ENCODE data around the gene DYNLT2. TPM values are rescaled to one million over a fixed set of nuclear protein-coding genes. Genes with fewer than 3 reads are reported as not detected.

Gene DYNLT2
- total RNA-seq, 4 donors from 2014 or later = 3.9 to 6.0 (median 4.0) TPM

DNA sequence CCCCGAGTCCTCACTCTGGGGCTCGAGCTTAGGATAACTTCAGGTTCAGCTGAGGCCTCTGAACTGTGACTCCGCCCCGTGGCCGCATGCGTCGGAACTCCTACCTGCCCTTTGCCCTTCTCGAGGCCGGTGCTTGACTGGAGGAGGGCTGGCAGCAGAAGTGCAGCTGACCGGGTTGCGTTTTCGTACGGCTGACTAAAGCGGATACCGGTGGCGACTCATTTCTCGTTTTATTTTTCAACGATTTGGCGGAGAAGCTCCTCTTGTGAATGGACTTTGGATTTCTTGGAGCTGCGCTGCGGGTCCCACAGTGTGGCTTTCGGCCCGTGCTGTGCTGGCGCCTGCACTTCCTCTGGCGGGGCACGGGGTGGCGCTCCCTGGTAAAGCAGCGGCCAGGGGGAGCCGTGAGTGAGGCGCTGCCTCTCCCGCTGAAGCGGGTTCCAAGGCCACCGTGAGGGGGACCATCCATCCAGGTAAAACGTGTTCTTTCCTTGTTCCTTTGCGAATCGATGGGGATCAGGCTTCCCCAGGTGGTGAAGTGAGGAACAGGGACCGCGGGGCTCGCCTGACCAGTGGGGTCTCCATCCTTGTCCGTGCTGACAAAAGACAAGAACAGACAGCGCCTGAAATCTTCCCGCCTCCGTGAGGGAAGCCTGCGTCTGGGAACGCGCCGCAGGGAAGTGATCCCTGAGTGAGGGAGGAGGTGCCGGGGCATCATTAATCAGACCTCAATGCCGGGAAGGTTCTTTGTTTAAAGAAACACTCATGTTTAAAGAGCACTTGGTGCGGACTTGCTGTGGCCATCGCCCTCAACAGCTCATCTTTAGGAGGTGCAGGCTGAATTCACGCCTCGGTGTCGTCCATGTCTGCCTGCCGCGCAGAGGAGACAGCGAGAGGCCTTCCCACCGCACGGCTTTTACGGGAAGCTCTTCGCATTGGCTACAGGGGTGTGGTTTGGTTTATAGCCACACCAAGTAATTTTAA lies 38.9 kb upstream of the DYNLT2 start:
- H3K4me1 ChIP-seq = peaks cover 0 to 16% (median 2%) of the 10 kb centered on the region in 4 donors
- peak; percentile 56 to 88 (median 88) for DNase-seq
- no peaks in the 10 kb centered on the region for H3K27me3 ChIP-seq
- peak overlapping the region; percentile 47 to 81 (median 62) for H3K27ac ChIP-seq
- H3K4me3 ChIP-seq = peak overlapping the region; percentile 29 to 61 (median 52)
- no peaks in the 10 kb centered on the region for H3K36me3 ChIP-seq
- H3K9me3 ChIP-seq = no peaks in the 10 kb centered on the region
- no peak for TF ChIP-seq POLR2A (IDR thresholded peaks at IDR 0.05)
- TF ChIP-seq, protein P1, sequence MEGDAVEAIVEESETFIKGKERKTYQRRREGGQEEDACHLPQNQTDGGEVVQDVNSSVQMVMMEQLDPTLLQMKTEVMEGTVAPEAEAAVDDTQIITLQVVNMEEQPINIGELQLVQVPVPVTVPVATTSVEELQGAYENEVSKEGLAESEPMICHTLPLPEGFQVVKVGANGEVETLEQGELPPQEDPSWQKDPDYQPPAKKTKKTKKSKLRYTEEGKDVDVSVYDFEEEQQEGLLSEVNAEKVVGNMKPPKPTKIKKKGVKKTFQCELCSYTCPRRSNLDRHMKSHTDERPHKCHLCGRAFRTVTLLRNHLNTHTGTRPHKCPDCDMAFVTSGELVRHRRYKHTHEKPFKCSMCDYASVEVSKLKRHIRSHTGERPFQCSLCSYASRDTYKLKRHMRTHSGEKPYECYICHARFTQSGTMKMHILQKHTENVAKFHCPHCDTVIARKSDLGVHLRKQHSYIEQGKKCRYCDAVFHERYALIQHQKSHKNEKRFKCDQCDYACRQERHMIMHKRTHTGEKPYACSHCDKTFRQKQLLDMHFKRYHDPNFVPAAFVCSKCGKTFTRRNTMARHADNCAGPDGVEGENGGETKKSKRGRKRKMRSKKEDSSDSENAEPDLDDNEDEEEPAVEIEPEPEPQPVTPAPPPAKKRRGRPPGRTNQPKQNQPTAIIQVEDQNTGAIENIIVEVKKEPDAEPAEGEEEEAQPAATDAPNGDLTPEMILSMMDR (IDR thresholded peaks at IDR 0.05) = peak; percentile 85 to 99 (median 97)

- Histone ChIP-seq H3K27ac (peak overlapping the region in 1 of 4 donors; percentile 74), H3K9me3 (no peaks in the 10 kb centered on the region), H3K4me1 (peaks cover 0 to 16% (median 2%) of the 10 kb centered on the region in 4 donors), H3K4me3 (peak overlapping the region; percentile 29 to 61 (median 52)), H3K27me3 (no peaks in the 10 kb centered on the region), H3K36me3 (no peaks in the 10 kb centered on the region)
- TF ChIP-seq, protein P1 (IDR thresholded peaks at IDR 0.05) = no peak
- TF ChIP-seq POLR2A (IDR thresholded peaks at IDR 0.05) = no peak
- DNase-seq = peak in 1 of 3 donors; percentile 42
Measured at GRCh38 chr6:169789146-169789943, 38.0 kb upstream of the DYNLT2 start.

DNA sequence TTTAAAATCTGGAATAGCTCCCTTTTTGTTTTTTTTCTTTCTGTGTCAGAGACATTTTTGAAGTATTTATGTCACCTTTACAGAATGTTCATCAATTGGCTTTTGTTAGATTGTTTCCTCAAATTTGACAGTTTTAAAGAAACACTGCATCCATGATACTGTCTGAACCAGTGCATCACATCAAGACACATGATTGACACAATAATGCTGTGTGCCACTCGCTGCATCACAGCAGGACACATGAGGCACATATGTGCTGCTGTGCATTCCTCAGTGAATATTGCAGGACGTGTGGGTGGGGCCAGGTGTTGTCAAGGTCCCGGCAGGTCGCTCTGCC lies 37.4 kb upstream of the DYNLT2 start:
- Histone ChIP-seq H3K4me1 (peaks cover 0 to 16% (median 2%) of the 10 kb centered on the region in 4 donors), H3K27me3 (no peaks in the 10 kb centered on the region), H3K36me3 (no peaks in the 10 kb centered on the region), H3K27ac (no peak overlapping the region), H3K4me3 (no peak overlapping the region), H3K9me3 (no peaks in the 10 kb centered on the region)
- no peak for DNase-seq
- no peak for TF ChIP-seq POLR2A (IDR thresholded peaks at IDR 0.05)
- TF ChIP-seq, protein P1 (IDR thresholded peaks at IDR 0.05) = no peak

DNA sequence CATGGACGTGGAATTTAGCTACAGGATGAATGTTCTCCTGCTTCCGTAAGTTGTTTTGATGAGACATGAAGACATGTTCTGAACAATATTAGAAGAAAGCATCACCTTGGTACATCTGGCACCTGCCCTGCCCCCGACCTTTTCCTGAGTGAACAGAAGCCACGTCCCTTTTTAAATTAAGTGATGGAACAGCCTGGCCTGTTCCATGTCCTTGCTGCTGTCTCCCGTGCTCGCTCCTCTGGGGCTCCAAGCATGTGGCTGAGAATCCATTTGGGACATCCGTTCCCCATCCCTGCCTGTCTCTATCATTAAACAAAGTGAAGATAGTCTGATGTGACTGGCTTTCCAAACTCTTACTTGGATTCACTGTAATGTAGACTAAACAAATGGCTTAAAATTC lies 36.4 kb upstream of the DYNLT2 start:
- DNase-seq = peak in 2 of 3 donors; percentile 16 to 18
- no peak overlapping the region for H3K4me3 ChIP-seq
- TF ChIP-seq POLR2A (IDR thresholded peaks at IDR 0.05) = no peak
- TF ChIP-seq, protein P1 (IDR thresholded peaks at IDR 0.05) = no peak
- no peak overlapping the region for H3K27ac ChIP-seq
- H3K4me1 ChIP-seq = peaks cover 0 to 16% (median 2%) of the 10 kb centered on the region in 4 donors
- H3K36me3 ChIP-seq = no peaks in the 10 kb centered on the region
- H3K9me3 ChIP-seq = no peaks in the 10 kb centered on the region
- H3K27me3 ChIP-seq = no peaks in the 10 kb centered on the region

- DNase-seq = peak in 1 of 3 donors; percentile 25
- peaks cover 0 to 12% (median 2%) of the 10 kb centered on the region in 4 donors for H3K4me1 ChIP-seq
- H3K27me3 ChIP-seq = no peaks in the 10 kb centered on the region
- H3K36me3 ChIP-seq = no peaks in the 10 kb centered on the region
- no peak overlapping the region for H3K27ac ChIP-seq
- no peaks in the 10 kb centered on the region for H3K9me3 ChIP-seq
- no peak overlapping the region for H3K4me3 ChIP-seq
- TF ChIP-seq POLR2A (IDR thresholded peaks at IDR 0.05) = no peak
- TF ChIP-seq, protein P1 (IDR thresholded peaks at IDR 0.05) = no peak
Measured at GRCh38 chr6:169786349-169786748, 35.0 kb upstream of the DYNLT2 start.

All from Peyer's patch (tissue), 4 donors.